SK-N-SH (cell line): ENCODE results near the gene TASOR2. TPM values are rescaled to one million over a fixed set of nuclear protein-coding genes. Genes with fewer than 3 reads are reported as not detected.

Experiments used
- CTCF ChIA-PET: fragments of 300-600, 350-600 bp; formaldehyde crosslinking; extraction: SDS; loops from one replicate; lab custom pipeline; 2021; lab: Yijun Ruan, JAX
- POLR2A ChIA-PET: fragments of 350-600 bp; sonication (Branson Sonifier 250); formaldehyde crosslinking; extraction: SDS; loops from one replicate; lab custom pipeline; 2020; ENCODE audit warnings: antibody characterized with exemption, inconsistent platforms; lab: Yijun Ruan, JAX
- DNase-seq: peaks from one replicate; pipeline ENCODE4 v3.0.0; 2012
- H2AFZ ChIP-seq: fragments of 200-600 bp; sonication (generic); 2 replicates; pipeline ENCODE4 v1.8.1; 2016; ENCODE audit warnings: antibody characterized with exemption, mild to moderate bottlenecking, low read depth
- H3F3A ChIP-seq: fragments of 200-600 bp; sonication (generic); replicated peaks from 2 replicates; pipeline ENCODE3; 2016; ENCODE audit warnings: antibody characterized with exemption, mild to moderate bottlenecking; ENCODE audit not compliant: insufficient read depth
- H3K27ac ChIP-seq, 2 experiments: fragments of 200-500 bp in 1 of 2; fragments of 200-600 bp in 1 of 2; sonication (Bioruptor generic) in 1 of 2; sonication (generic), shearing (Covaris generic) in 1 of 2; 2 replicates each; pipeline versions ENCODE4 v1.5.1 to v1.6.1; 2014 to 2016; ENCODE audit warnings: low read depth in 2 of 2, inconsistent platforms in 1 of 2, low read length in 1 of 2, mild to moderate bottlenecking in 1 of 2, mixed read lengths in 1 of 2
- H3K27me3 ChIP-seq: fragments of 200-600 bp; sonication (generic), shearing (Covaris generic); 2 replicates; pipeline ENCODE4 v1.6.1; 2016; ENCODE audit warnings: mixed run types; ENCODE audit not compliant: insufficient read depth
- H3K36me3 ChIP-seq, 2 experiments: fragments of 200-500 bp in 1 of 2; fragments of 200-600 bp in 1 of 2; sonication (Bioruptor generic) in 1 of 2; sonication (generic) in 1 of 2; replicated peaks in 1 of 2; 2 replicates each; pipeline versions ENCODE3 to v1.5.1; 2014 to 2016; ENCODE audit warnings: low read length in 1 of 2, mild to moderate bottlenecking in 1 of 2; ENCODE audit not compliant: insufficient read depth in 2 of 2, control insufficient read depth in 1 of 2
- H3K4me1 ChIP-seq, 2 experiments: fragments of 200-500 bp in 1 of 2; fragments of 200-600 bp in 1 of 2; sonication (Bioruptor generic) in 1 of 2; sonication (generic), shearing (Covaris generic) in 1 of 2; 2 replicates each; pipeline versions ENCODE4 v1.5.1 to v1.6.1; 2014 to 2016; ENCODE audit warnings: low read depth in 1 of 2, low read length in 1 of 2, mixed run types in 1 of 2; ENCODE audit not compliant: insufficient read depth in 2 of 2, control insufficient read depth in 1 of 2
- H3K4me2 ChIP-seq: fragments of 200-600 bp; sonication (generic), shearing (Covaris generic); 2 replicates; pipeline ENCODE4 v1.6.1; 2017; ENCODE audit warnings: mixed run types
- H3K4me3 ChIP-seq, 2 experiments: fragments of 200-500 bp in 1 of 2; fragments of 200-600 bp in 1 of 2; sonication (Bioruptor generic) in 1 of 2; sonication (generic), shearing (Covaris generic) in 1 of 2; 2 replicates each; pipeline versions ENCODE4 v1.5.1 to v1.8.1; 2014 to 2016; ENCODE audit warnings: low read depth in 2 of 2, inconsistent platforms in 1 of 2, low read length in 1 of 2, mild to moderate bottlenecking in 1 of 2, mixed read lengths in 1 of 2, moderate library complexity in 1 of 2
- H3K79me2 ChIP-seq: fragments of 200-600 bp; sonication (generic); 2 replicates; pipeline ENCODE4 v1.8.1; 2017; ENCODE audit warnings: mild to moderate bottlenecking; ENCODE audit not compliant: insufficient read depth
- H3K9ac ChIP-seq: fragments of 200-600 bp; sonication (generic); 2 replicates; pipeline ENCODE4 v1.6.1; 2017; ENCODE audit warnings: mixed run types
- H3K9me2 ChIP-seq: fragments of 200-600 bp; sonication (generic); 2 replicates; pipeline ENCODE4 v1.6.1; 2017; ENCODE audit warnings: mixed run types
- H3K9me3 ChIP-seq: fragments of 200-600 bp; sonication (generic); 2 replicates; pipeline ENCODE4 v1.6.1; 2017; ENCODE audit warnings: mixed run types, mild to moderate bottlenecking, moderate library complexity
- H4K20me1 ChIP-seq: fragments of 200-600 bp; sonication (generic); 2 replicates; pipeline ENCODE4 v1.6.1; 2017; ENCODE audit warnings: mild to moderate bottlenecking, mixed run types; ENCODE audit not compliant: insufficient read depth
- CHD2 ChIP-seq: fragments of 150-350 bp; IDR thresholded peaks from 2 replicates; pipeline ENCODE4 v1.6.1; 2018; ENCODE audit warnings: low read length; ENCODE audit not compliant: partially characterized antibody
- CTCF ChIP-seq: fragments of 200-600 bp; sonication (generic); IDR thresholded peaks from 2 replicates; pipeline ENCODE4 v1.6.1; 2017; ENCODE audit warnings: antibody characterized with exemption, mild to moderate bottlenecking, moderate library complexity
- ELF1 ChIP-seq: IDR thresholded peaks from 2 replicates; pipeline ENCODE4 v1.4.0; 2012
- EP300 ChIP-seq, 2 experiments: IDR thresholded peaks; 2 replicates each; pipeline versions ENCODE4 v1.4.0 to v1.6.1; 2012; ENCODE audit warnings: borderline replicate concordance in 1 of 2, low read depth in 1 of 2, low read length in 1 of 2
- EZH2phosphoT487 ChIP-seq: fragments of 200-600 bp; sonication (generic); IDR thresholded peaks from 2 replicates; pipeline ENCODE4 v1.6.1; 2017; ENCODE audit warnings: low read depth, mixed run types, mild to moderate bottlenecking, antibody characterized with exemption, moderate library complexity, borderline replicate concordance
- FOSL2 ChIP-seq: IDR thresholded peaks from 2 replicates; pipeline ENCODE4 v1.4.0; 2012; ENCODE audit warnings: low read depth, mild to moderate bottlenecking, moderate library complexity, borderline replicate concordance
- GATA2 ChIP-seq: sonication (generic); formaldehyde crosslinking; IDR thresholded peaks from 2 replicates; pipeline ENCODE4 v1.5.0; 2020; ENCODE audit warnings: mild to moderate bottlenecking, missing genetic modification reagents
- MAX ChIP-seq: IDR thresholded peaks from 2 replicates; pipeline ENCODE4 v1.4.0; 2012; ENCODE audit warnings: low read depth
- MEF2A ChIP-seq: IDR thresholded peaks from 2 replicates; pipeline ENCODE4 v1.4.0; 2012; ENCODE audit warnings: low read depth, borderline replicate concordance
- NFIC ChIP-seq: IDR thresholded peaks from 2 replicates; pipeline ENCODE4 v1.4.0; 2012; ENCODE audit warnings: borderline replicate concordance
- RCOR1 ChIP-seq: fragments of 150-350 bp; IDR thresholded peaks from 2 replicates; pipeline ENCODE4 v1.6.1; 2017; ENCODE audit warnings: antibody characterized with exemption, low read length
- SMC3 ChIP-seq: IDR thresholded peaks from 2 replicates; pipeline ENCODE4 v1.6.1; 2012; ENCODE audit warnings: low read depth, low read length, improper control_type of control experiment
- TEAD4 ChIP-seq: IDR thresholded peaks from 2 replicates; pipeline ENCODE4 v1.4.0; 2012; ENCODE audit warnings: mild to moderate bottlenecking, borderline replicate concordance; ENCODE audit not compliant: insufficient read depth
- WGBS: methylation state at CpG from one replicate; pipeline ENCODE4 v1.1.6; 2017; ENCODE audit warnings: low lambda C conversion rate; 5-methylcytosine and 5-hydroxymethylcytosine counted together
- polyA plus RNA-seq, 3 experiments: library from polyadenylated mRNA; depleted of rRNA; stranded (reverse); fragments of >200 nt; gene quantifications; 2 replicates each; pipeline ENCODE4 v1.2.3, GENCODE V29; 2012

TASOR2 gene
- polyA plus RNA-seq, 1 of the 3 experiments (the other 2 are of a cell fraction) = 21.2 TPM

- DNase-seq = no peak
- TF ChIP-seq FOSL2 (no peak), TEAD4 (no peak), CTCF (no peak), NFIC (no peak), MEF2A (no peak), EZH2phosphoT487 (no peak), GATA2 (no peak), MAX (no peak), SMC3 (no peak), ELF1 (no peak)
- H3K9me3 ChIP-seq = no peaks in the 10 kb centered on the region
- H3K4me3 ChIP-seq = no peak overlapping the region
- H3K79me2 ChIP-seq = no peaks in the 10 kb centered on the region
- peaks cover 0 to 33% of the 10 kb centered on the region in 2 experiments for H3K36me3 ChIP-seq
- no peaks in the 10 kb centered on the region for H4K20me1 ChIP-seq
- H3K4me1 ChIP-seq = no peaks in the 10 kb centered on the region; a peak in 1 of 4 replicates
- H3K27ac ChIP-seq = no peak overlapping the region
- ChIA-PET POLR2A (no interaction called here), CTCF (interaction anchor here (0.6 to 5.0 kb wide), 3 partner anchors 22 to 90 kb away, joined by 3 to 17 read pairs (median 3); no protein-coding TSS in a partner anchor)
- H3K27me3 ChIP-seq = no peaks in the 10 kb centered on the region
- no peaks in the 10 kb centered on the region for H3K9me2 ChIP-seq
- no peak overlapping the region for H3K9ac ChIP-seq
- H3K4me2 ChIP-seq = no peak overlapping the region
- no peaks in the 10 kb centered on the region for H3F3A ChIP-seq
- H2AFZ ChIP-seq = no peak overlapping the region
- WGBS = 98% methylated on average over 6 of the region's 6 CpGs
Observed at GRCh38 chr10:5644930-5645329, 39.7 kb upstream of the TASOR2 start.

GRCh38 chr10:5645375-5645774 lies 39.3 kb upstream of the TASOR2 start:
- Histone ChIP-seq H3K36me3 (peaks cover 0 to 28% of the 10 kb centered on the region in 2 experiments), H3K4me1 (no peaks in the 10 kb centered on the region; a peak in 1 of 4 replicates), H3K4me2 (no peak overlapping the region), H3K4me3 (no peak overlapping the region), H4K20me1 (no peaks in the 10 kb centered on the region), H2AFZ (no peak overlapping the region), H3K79me2 (no peaks in the 10 kb centered on the region), H3K27ac (no peak overlapping the region), H3F3A (no peaks in the 10 kb centered on the region), H3K9me2 (no peaks in the 10 kb centered on the region), H3K9me3 (no peaks in the 10 kb centered on the region), H3K27me3 (no peaks in the 10 kb centered on the region), H3K9ac (no peak overlapping the region)
- ChIA-PET CTCF (interaction anchor here (0.6 to 5.0 kb wide), 3 partner anchors 23 to 90 kb away, joined by 3 to 17 read pairs (median 3); no protein-coding TSS in a partner anchor), POLR2A (no interaction called here)
- 85% methylated on average over 11 of the region's 11 CpGs for WGBS
- TF ChIP-seq CHD2 = no peak
- no peak for TF ChIP-seq RCOR1
- TF ChIP-seq EP300 (IDR thresholded peaks at IDR 0.05; ENCODE audit: borderline replicate concordance in 1 of 2, low read depth in 1 of 2, low read length in 1 of 2) = no peak
- no peak for DNase-seq
